Activated CD8-positive, alpha-beta memory T cell treated with anti-CD3 and anti-CD28 coated beads for 4 hours (primary cell): ENCODE measurements around the gene NKIRAS1.
A peak's percentile ranks its signal among the peaks of the same experiment; 100 is the strongest.
"Not testable (repeated sequence)": the region's sequence is repeated elsewhere in the genome, so short reads cannot be mapped to it uniquely, and the experiment has no call there.

Experiments used
- DNase-seq, 2 donors: peaks; one replicate each; pipeline ENCODE4 v3.0.0-alpha.2; 2020; ENCODE audit warnings: low read depth in 2 of 2

Gene NKIRAS1

GRCh38 chr3:23940775-23941174 lies 24.0 kb upstream of the NKIRAS1 start:
- DNase-seq = no peak

- no peak for DNase-seq
These were observed 21.9 kb upstream of the NKIRAS1 start for GRCh38 chr3:23938688-23939087.

- DNase-seq = no peak
These were observed 20.5 kb upstream of the NKIRAS1 start for GRCh38 chr3:23937296-23937695.

- DNase-seq = no peak
These were observed 17.5 kb upstream of the NKIRAS1 start for GRCh38 chr3:23934253-23934652.

GRCh38 chr3:23932571-23932970 lies 15.8 kb upstream of the NKIRAS1 start:
- no peak for DNase-seq

GRCh38 chr3:23931597-23931996 lies 14.8 kb upstream of the NKIRAS1 start:
- DNase-seq = no peak

GRCh38 chr3:23928524-23928923 lies 11.7 kb upstream of the NKIRAS1 start:
- no peak for DNase-seq

GRCh38 chr3:23926736-23927135 lies 9.9 kb upstream of the NKIRAS1 start:
- DNase-seq = no peak

GRCh38 chr3:23926246-23926645 lies 9.5 kb upstream of the NKIRAS1 start:
- no peak for DNase-seq

- no peak for DNase-seq
These were observed 7.0 kb upstream of the NKIRAS1 start for GRCh38 chr3:23923786-23924185.

- no peak for DNase-seq
These were observed 4.3 kb upstream of the NKIRAS1 start for GRCh38 chr3:23921052-23921511.

- DNase-seq = no peak
These were observed 3.4 kb upstream of the NKIRAS1 start for GRCh38 chr3:23920151-23920655.

GRCh38 chr3:23919628-23920027 lies 2.8 kb upstream of the NKIRAS1 start:
- DNase-seq = no peak

- DNase-seq = not testable (repeated sequence)
These were observed 1.5 kb upstream of the NKIRAS1 start for GRCh38 chr3:23918331-23918730.

GRCh38 chr3:23917679-23918303 lies 1.0 kb upstream of the NKIRAS1 start:
- DNase-seq = not testable (repeated sequence)

- DNase-seq = peak in 1 of 2 donors; percentile 2
These were observed 471 bp downstream of the NKIRAS1 start for GRCh38 chr3:23916152-23916885.

- DNase-seq = no peak
These were observed 1.2 kb downstream of the NKIRAS1 start for GRCh38 chr3:23915537-23916108.

GRCh38 chr3:23913873-23914743 lies 2.7 kb downstream of the NKIRAS1 start:
- no peak for DNase-seq

GRCh38 chr3:23913182-23913581 lies 3.6 kb downstream of the NKIRAS1 start:
- DNase-seq = no peak

- not testable (repeated sequence) for DNase-seq
These were observed 4.5 kb downstream of the NKIRAS1 start for GRCh38 chr3:23912335-23912734.

- DNase-seq = no peak
These were observed 5.4 kb downstream of the NKIRAS1 start for GRCh38 chr3:23911397-23911796.

GRCh38 chr3:23909341-23909740 lies 7.4 kb downstream of the NKIRAS1 start:
- DNase-seq = no peak
